Epithelial cell of esophagus (primary cell): ENCODE measurements around the gene CDC45.

Experiments
- DNase-seq: peaks from one replicate; pipeline ENCODE4 v3.0.0; 2010; ENCODE audit warnings: low read depth
- H3K4me3 ChIP-seq: 2 replicates; pipeline ENCODE4 v1.5.1; 2011; ENCODE audit warnings: mild to moderate bottlenecking, low read length, control low read depth
- CTCF ChIP-seq: IDR thresholded peaks from 2 replicates; pipeline ENCODE4 v1.5.1; 2011; ENCODE audit warnings: low read depth, mild to moderate bottlenecking, low read length, control low read depth, inconsistent platforms; ENCODE audit not compliant: insufficient read depth; ENCODE audit errors: missing control alignments

The CDC45 gene

DNA sequence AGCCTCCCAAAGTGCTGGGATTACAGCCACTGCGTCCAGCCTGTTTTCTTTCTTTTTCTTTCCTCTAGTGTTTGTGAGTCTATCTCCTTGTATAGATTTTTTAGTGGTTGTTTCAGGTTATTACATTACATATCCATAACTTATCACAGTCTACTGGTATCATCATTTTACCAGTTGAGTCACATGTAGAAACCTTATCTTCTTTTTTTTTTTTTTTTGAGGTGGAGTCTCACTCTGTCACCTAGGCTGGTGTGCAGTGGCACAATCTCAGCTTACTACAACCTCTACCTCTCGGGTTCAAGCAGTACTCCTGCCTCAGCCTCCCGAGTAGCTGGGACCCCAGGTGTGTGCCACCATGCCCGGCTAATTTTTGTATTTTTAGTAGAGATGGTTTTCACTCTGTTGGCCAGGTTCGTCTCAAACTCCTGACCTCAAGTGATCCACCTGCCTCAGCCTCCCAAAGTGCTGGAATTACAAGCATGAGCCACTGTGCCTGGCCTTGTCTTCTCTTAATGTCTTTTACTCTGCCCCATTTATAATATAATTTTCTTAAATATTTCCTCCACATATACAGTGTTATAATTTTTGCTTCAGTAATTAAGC lies 11.0 kb downstream of the CDC45 start:
- no peak for DNase-seq

DNA sequence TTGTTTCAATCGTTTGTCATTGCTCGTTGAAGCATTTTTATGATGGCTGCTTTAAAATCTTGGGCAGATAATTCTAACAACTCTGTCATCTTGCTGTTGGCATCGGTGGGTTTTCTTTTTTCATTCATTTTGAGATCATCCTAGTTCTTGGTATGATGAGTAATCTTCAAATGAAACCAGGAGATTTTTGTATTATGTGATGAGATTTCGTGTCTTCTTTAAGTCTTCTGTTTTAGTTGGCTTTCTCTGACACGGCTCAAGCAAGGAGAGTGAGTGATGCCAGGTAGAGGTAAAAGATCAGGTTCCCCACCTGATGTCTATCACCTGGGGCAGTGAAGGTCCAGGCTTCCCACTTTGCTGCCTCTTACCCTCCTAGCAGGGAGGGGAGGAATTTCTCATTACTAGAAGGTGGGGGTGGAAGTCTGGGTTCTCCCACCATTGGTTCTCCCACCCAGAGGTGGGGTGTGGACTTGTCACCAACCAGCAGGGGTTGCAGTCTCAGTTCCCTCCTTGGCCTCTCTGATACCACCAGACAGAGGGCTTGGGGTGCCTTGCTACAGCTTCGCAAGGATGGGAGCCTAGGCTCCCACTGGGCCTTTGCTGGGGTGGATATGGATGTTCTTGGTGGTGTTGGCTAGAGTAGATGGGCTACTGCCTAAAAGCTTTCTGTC lies 12.9 kb downstream of the CDC45 start:
- no peak overlapping the region for H3K4me3 ChIP-seq
- no peak for DNase-seq
- no peak for TF ChIP-seq CTCF

More for the DNA sequence above, 11.0 kb downstream of the CDC45 start:
- no peak for TF ChIP-seq CTCF
- no peak overlapping the region for H3K4me3 ChIP-seq

- TF ChIP-seq CTCF = no peak
- no peak overlapping the region for H3K4me3 ChIP-seq
- DNase-seq = no peak
These were observed 14.4 kb downstream of the CDC45 start for GRCh38 chr22:19494001-19494560.

DNA sequence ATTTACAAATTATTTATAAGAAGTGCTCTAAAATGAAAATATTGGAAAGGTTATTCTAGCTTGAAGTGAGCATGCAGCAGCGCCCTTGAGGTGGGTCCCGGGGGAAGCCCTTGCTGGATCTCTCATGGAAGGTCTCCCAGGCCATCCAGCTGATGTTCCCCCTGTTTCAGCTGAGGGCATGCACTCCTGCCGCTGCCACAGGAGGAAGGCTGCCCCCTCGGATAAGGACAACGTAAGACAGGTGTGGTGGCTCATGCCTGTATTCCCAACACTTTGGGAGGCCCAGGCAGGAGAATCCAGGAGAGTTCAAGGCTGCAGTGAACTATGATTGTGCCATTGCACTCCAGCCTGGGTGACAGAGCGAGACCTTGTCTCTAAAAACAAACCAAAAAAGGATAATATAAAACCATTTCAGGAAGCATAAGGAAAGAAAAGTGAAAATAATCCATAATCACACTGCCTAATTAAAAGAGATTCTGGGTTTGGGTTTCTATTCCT lies 15.0 kb downstream of the CDC45 start:
- TF ChIP-seq CTCF = no peak
- H3K4me3 ChIP-seq = no peak overlapping the region
- DNase-seq = no peak

- peak; percentile 39 for TF ChIP-seq CTCF
- DNase-seq = peak; percentile 55
- H3K4me3 ChIP-seq = no peak overlapping the region
These were observed 16.0 kb downstream of the CDC45 start for GRCh38 chr22:19495562-19496323.

DNA sequence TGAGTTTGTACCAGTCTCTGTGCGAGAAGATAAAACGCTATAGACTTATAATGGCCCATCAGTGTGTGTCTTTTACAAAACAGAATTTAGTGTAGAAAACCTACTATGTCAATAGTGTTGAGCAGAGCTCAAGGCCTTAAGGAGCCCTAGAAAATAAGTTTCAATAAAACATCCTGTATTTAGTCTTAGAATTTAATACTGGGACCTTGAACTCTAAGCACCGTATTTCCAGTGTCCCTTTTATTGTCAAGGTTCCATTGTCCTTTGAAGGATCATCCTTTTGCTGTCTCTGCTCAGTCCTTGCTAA lies 16.6 kb downstream of the CDC45 start:
- DNase-seq = no peak
- no peak overlapping the region for H3K4me3 ChIP-seq
- no peak for TF ChIP-seq CTCF
